IPS DF 6.9 (cell line): ENCODE measurements around the gene ARHGEF11.

Experiments
- DNase-seq: peaks from one replicate; pipeline ENCODE4 v3.0.0-alpha.2; 2013; ENCODE audit warnings: low read depth, low spot score
- H3K27ac ChIP-seq: one replicate; pipeline ENCODE4 v1.5.1; 2013; ENCODE audit warnings: low read length, control low read depth
- H3K27me3 ChIP-seq: 2 replicates; pipeline ENCODE4 v1.6.1; 2013; ENCODE audit warnings: mild to moderate bottlenecking, low read length; ENCODE audit not compliant: control insufficient read depth, insufficient read depth
- H3K36me3 ChIP-seq: 2 replicates; pipeline ENCODE4 v1.6.1; 2013; ENCODE audit warnings: low read length; ENCODE audit not compliant: control insufficient read depth, insufficient read depth
- H3K4me1 ChIP-seq: 2 replicates; pipeline ENCODE4 v1.6.1; 2013; ENCODE audit warnings: low read length; ENCODE audit not compliant: control insufficient read depth, insufficient read depth
- H3K4me3 ChIP-seq: 2 replicates; pipeline ENCODE4 v1.5.1; 2013; ENCODE audit warnings: mild to moderate bottlenecking, low read length
- H3K9me3 ChIP-seq: 2 replicates; pipeline ENCODE4 v1.6.1; 2013; ENCODE audit warnings: low read length, inconsistent platforms; ENCODE audit not compliant: control insufficient read depth, insufficient read depth
- WGBS: extraction: QIAGEN DNeasy Blood & Tissue Kit; methylation state at CpG from one replicate; pipeline ENCODE4 v1.1.7; 2013; ENCODE audit warnings: mixed read lengths, missing lambda C conversion rate; ENCODE audit not compliant: insufficient read length, insufficient coverage; 5-methylcytosine and 5-hydroxymethylcytosine counted together

The ARHGEF11 gene

GRCh38 chr1:156945881-156946661 is 99.5 kb downstream of the ARHGEF11 start:
- no CpG with 5 or more reads among the region's 11 CpGs for WGBS
- peaks cover 43% of the 10 kb centered on the region for H3K36me3 ChIP-seq
- DNase-seq: no peak
- no peak overlapping the region for H3K4me3 ChIP-seq
- no peaks in the 10 kb centered on the region for H3K9me3 ChIP-seq
- H3K27ac ChIP-seq: no peak overlapping the region
- H3K4me1 ChIP-seq: no peaks in the 10 kb centered on the region
- no peaks in the 10 kb centered on the region for H3K27me3 ChIP-seq

- H3K4me3 ChIP-seq: no peak overlapping the region
- no peak for DNase-seq
- H3K4me1 ChIP-seq: no peaks in the 10 kb centered on the region
- H3K36me3 ChIP-seq: peaks cover 48% of the 10 kb centered on the region
- H3K9me3 ChIP-seq: no peaks in the 10 kb centered on the region
- no peak overlapping the region for H3K27ac ChIP-seq
- WGBS: no CpG with 5 or more reads among the region's 8 CpGs
- no peaks in the 10 kb centered on the region for H3K27me3 ChIP-seq
Observed at GRCh38 chr1:156944848-156945247, 100.7 kb downstream of the ARHGEF11 start.

GRCh38 chr1:156944268-156944667 is 101.3 kb downstream of the ARHGEF11 start:
- WGBS: no CpG with 5 or more reads among the region's 1 CpG
- Histone ChIP-seq H3K4me3 (no peak overlapping the region), H3K27me3 (no peaks in the 10 kb centered on the region), H3K36me3 (peaks cover 52% of the 10 kb centered on the region), H3K9me3 (no peaks in the 10 kb centered on the region), H3K27ac (no peak overlapping the region), H3K4me1 (no peaks in the 10 kb centered on the region)
- DNase-seq: no peak

GRCh38 chr1:156943756-156944155 is 101.8 kb downstream of the ARHGEF11 start:
- no CpG with 5 or more reads among the region's 3 CpGs for WGBS
- DNase-seq: no peak
- H3K4me3 ChIP-seq: no peak overlapping the region
- H3K9me3 ChIP-seq: no peaks in the 10 kb centered on the region
- H3K4me1 ChIP-seq: no peaks in the 10 kb centered on the region
- peaks cover 52% of the 10 kb centered on the region for H3K36me3 ChIP-seq
- H3K27ac ChIP-seq: no peak overlapping the region
- H3K27me3 ChIP-seq: no peaks in the 10 kb centered on the region

- Histone ChIP-seq H3K27me3 (no peaks in the 10 kb centered on the region), H3K27ac (no peak overlapping the region), H3K36me3 (peaks cover 46% of the 10 kb centered on the region), H3K9me3 (no peaks in the 10 kb centered on the region), H3K4me1 (no peaks in the 10 kb centered on the region), H3K4me3 (no peak overlapping the region)
- WGBS: no CpG with 5 or more reads among the region's 7 CpGs
- DNase-seq: no peak
Observed at GRCh38 chr1:156942576-156942975, 103.0 kb downstream of the ARHGEF11 start.

GRCh38 chr1:156942176-156942575 is 103.4 kb downstream of the ARHGEF11 start:
- Histone ChIP-seq H3K9me3 (no peaks in the 10 kb centered on the region), H3K36me3 (peaks cover 43% of the 10 kb centered on the region), H3K4me1 (no peaks in the 10 kb centered on the region), H3K27ac (no peak overlapping the region), H3K4me3 (no peak overlapping the region), H3K27me3 (no peaks in the 10 kb centered on the region)
- WGBS: no CpG with 5 or more reads among the region's 3 CpGs
- DNase-seq: no peak

GRCh38 chr1:156941675-156942074 is 103.9 kb downstream of the ARHGEF11 start:
- WGBS: no CpG with 5 or more reads among the region's 10 CpGs
- Histone ChIP-seq H3K36me3 (peaks cover 39% of the 10 kb centered on the region), H3K27ac (no peak overlapping the region), H3K9me3 (no peaks in the 10 kb centered on the region), H3K27me3 (no peaks in the 10 kb centered on the region), H3K4me1 (no peaks in the 10 kb centered on the region), H3K4me3 (no peak overlapping the region)
- DNase-seq: no peak

GRCh38 chr1:156939786-156940334 is 105.7 kb downstream of the ARHGEF11 start:
- no peaks in the 10 kb centered on the region for H3K27me3 ChIP-seq
- no peaks in the 10 kb centered on the region for H3K9me3 ChIP-seq
- H3K36me3 ChIP-seq: peaks cover 24% of the 10 kb centered on the region
- H3K4me3 ChIP-seq: no peak overlapping the region
- 0 out of 2 replicates have a peak, but pooled peaks cover 1% of the 10 kb centered on the region for H3K4me1 ChIP-seq
- DNase-seq: no peak
- no peak overlapping the region for H3K27ac ChIP-seq
- no CpG with 5 or more reads among the region's 13 CpGs for WGBS

GRCh38 chr1:156938813-156939212 is 106.7 kb downstream of the ARHGEF11 start:
- DNase-seq: no peak
- Histone ChIP-seq H3K27ac (no peak overlapping the region), H3K9me3 (no peaks in the 10 kb centered on the region), H3K4me3 (no peak overlapping the region), H3K27me3 (no peaks in the 10 kb centered on the region), H3K4me1 (0 out of 2 replicates have a peak, but pooled peaks cover 1% of the 10 kb centered on the region), H3K36me3 (peaks cover 16% of the 10 kb centered on the region)
- no CpG with 5 or more reads among the region's 7 CpGs for WGBS

GRCh38 chr1:156937883-156938282 is 107.7 kb downstream of the ARHGEF11 start:
- no CpG with 5 or more reads among the region's 8 CpGs for WGBS
- Histone ChIP-seq H3K4me1 (peaks cover 1% of the 10 kb centered on the region; the same call in 1 of the 2 replicates), H3K4me3 (no peak overlapping the region), H3K27me3 (no peaks in the 10 kb centered on the region), H3K36me3 (peaks cover 12% of the 10 kb centered on the region), H3K27ac (no peak overlapping the region), H3K9me3 (no peaks in the 10 kb centered on the region)
- no peak for DNase-seq
